Peyer's patch (tissue), 4 donors: Measurements from ENCODE around the gene PPP5C.
A peak's percentile ranks its signal among the peaks of the same experiment; 100 is the strongest.

Experiments
- CTCF ChIP-seq, 6 experiments: fragments of 450-650 bp in 4 of 6; fragments of 200-600 bp in 2 of 6; sonication (generic) in 1 of 6; IDR thresholded peaks; one replicate each; pipeline ENCODE4 v1.5.1; 2017 to 2019; ENCODE audit warnings: antibody characterized with exemption in 6 of 6, mild to moderate bottlenecking in 3 of 6, moderate library complexity in 1 of 6
- POLR2A ChIP-seq, 2 donors: fragments of 450-650 bp; IDR thresholded peaks; one replicate each; pipeline ENCODE4 v1.5.1; 2017; ENCODE audit warnings: antibody characterized with exemption in 2 of 2, mild to moderate bottlenecking in 2 of 2, moderate library complexity in 2 of 2

DNA sequence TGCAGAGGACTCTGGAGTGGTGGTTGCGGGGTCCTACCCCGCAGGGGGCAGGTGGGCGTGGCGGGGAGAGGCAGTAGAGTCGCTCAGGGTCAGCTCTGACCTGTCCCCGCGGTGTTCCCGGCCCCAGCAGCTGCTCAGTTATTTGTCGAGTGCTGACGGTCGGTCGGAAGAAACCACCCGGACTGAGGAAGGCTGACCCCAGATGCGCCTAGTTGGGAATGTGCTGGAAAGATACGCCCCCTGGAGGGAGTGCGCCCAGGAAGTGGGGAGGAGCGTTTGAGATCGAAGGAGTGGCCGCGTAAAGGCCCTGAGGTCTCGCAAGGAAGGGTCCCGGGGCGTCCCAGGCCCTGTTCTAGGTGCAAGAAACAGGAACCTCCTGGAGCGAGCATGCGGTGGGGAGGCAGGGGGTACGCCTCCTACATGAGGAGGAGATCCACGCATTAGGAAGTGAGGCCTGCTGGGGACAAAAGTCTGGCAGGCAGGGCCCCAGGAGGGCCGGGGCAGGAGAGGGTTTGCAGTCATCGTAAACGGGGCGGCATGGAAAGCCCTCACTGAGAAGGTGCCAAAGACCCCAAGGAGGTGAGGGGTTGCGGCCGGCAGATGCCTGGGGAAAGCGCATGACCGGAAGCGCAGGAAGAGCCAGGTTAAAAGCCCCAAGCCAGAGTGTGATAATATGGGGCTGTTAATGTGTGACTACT lies 57.3 kb downstream of the PPP5C start:
- TF ChIP-seq CTCF (IDR thresholded peaks at IDR 0.05) (peak in 3 of 6 experiments; percentile 5 to 25 (median 7)), POLR2A (IDR thresholded peaks at IDR 0.05) (no peak)
